Uterine smooth muscle cell (primary cell): Measurements from ENCODE around the gene SFT2D2. TPM values are rescaled to one million over a fixed set of nuclear protein-coding genes. Genes with fewer than 3 reads are reported as not detected.

Experiments used
- total RNA-seq: library from RNA; depleted of rRNA; stranded (reverse); fragments of >200 nt; gene quantifications from 2 replicates; pipeline ENCODE4 v1.2.3, GENCODE V29; 2014

SFT2D2 gene
- total RNA-seq, result 41.5 and 41.6 TPM in 2 replicates

GRCh38 chr1:168225476-168226190 is at the start of gene SFT2D2:
SFT2D2 (plus strand) TSS chr1:168226004; CDS start chr1:168226080, 76 bp downstream.

GRCh38 chr1:168178638-168179437 is 47.0 kb upstream of the SFT2D2 start, which contains the start of gene TIPRL:
TIPRL (plus strand) TSS chr1:168178962; CDS start chr1:168179078, 116 bp downstream.

GRCh38 chr1:168280296-168280927 is 54.6 kb downstream of the SFT2D2 start, which contains the start of gene TBX19:
TBX19 (plus strand) TSS chr1:168280877; CDS start chr1:168281091, 214 bp downstream.

Other genes starting within 250 kb of the SFT2D2 start
- gene GPR161, start 89.1 kb upstream of the SFT2D2 start, total RNA-seq, result 12.0 and 12.9 TPM in 2 replicates
- 41.9 and 46.4 TPM in 2 replicates for gene TIPRL, start 47.0 kb upstream of the SFT2D2 start, total RNA-seq
- 0.33 and 1.1 TPM in 2 replicates for gene TBX19, start 54.9 kb downstream of the SFT2D2 start, total RNA-seq